ENCODE results near the gene HECA.

The HECA gene

DNA sequence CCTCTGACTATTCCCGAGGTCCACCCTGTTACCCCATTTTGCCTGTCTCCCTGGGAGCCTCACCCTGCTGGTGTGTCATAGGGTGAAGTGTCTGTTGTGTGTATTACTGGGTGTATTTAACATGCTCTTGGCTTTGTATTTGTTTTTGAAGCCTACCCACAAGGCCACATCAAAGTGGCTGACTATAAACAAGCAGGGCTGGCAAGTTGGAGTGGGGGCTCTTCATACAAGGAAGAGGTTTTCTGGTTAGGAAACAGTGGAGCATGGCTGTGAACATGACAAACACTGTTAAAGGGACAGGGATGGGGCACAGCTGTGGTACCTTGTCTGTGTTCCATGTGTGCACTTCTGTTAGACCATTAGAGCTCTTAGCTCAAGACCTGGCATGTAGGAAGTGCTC is 26.3 kb downstream of the HECA start:
- DNase-seq (ENCODE audit: low read depth): peak; percentile 35

- peak; percentile 41 for DNase-seq (ENCODE audit: low read depth)
Observed at GRCh38 chr6:139161817-139162284, 27.0 kb downstream of the HECA start.

DNA sequence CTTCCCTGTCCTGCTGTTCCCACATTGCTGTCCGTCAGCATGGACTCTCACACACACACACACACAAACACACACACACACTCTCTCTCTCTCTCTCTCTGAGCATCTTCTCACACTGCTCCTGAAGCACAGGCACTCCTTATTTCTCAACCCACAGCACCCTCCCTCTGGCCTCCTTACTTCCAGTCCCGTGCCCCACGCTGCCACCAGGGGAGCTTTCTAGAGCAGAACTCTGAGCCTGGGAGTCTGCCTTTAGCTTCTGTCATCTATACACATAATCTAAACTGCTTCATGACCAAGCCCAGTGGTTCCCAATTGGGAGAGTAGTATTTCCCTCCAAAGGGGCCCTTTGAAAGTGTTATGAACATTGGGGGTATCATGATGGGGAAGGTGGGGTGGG is 29.1 kb downstream of the HECA start:
- no peak for DNase-seq (ENCODE audit: low read depth)

DNA sequence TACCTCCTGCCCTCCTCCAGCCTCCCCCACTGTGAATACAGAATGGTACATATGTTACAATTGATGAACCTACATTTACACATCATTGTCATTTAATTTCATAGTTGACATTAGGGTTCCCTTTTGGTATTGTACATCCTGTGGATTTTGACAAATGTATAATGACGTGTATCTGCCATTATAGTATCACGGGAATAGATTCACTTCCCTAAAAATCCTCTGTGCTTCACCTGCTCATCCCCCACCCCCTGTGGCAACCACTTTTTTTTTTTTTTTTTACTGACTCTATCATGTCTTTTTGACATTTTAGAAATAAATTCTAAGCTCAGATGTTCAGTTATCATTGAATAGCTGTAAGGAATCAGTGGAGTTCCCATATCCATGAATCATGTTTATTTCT is 30.4 kb downstream of the HECA start:
- no peak for DNase-seq (ENCODE audit: low read depth)

- no peak for DNase-seq (ENCODE audit: low read depth)
Observed at GRCh38 chr6:139166238-139166955, 31.5 kb downstream of the HECA start.

- DNase-seq (ENCODE audit: low read depth): no peak
Observed at GRCh38 chr6:139166956-139167313, 32.1 kb downstream of the HECA start.

DNA sequence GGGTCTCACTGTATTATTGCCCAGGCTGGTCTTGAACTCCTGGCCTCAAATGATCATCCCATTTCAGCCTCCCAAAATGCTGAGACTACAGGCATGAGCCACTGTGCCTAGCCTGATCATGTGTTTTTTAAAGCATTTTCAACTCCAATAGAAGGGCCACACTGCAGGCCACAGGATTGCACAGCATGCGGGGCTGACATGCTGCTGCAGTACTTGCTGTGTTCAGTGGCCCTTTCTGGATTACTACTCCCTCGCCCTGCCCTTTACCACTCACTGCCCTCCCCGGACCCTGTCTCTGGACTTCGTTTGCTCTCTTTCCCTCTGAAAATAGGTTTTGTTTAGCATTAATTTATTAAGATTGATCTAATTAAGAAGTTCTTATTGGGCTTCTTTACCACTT is 37.3 kb downstream of the HECA start:
- no peak for DNase-seq (ENCODE audit: low read depth)

DNA sequence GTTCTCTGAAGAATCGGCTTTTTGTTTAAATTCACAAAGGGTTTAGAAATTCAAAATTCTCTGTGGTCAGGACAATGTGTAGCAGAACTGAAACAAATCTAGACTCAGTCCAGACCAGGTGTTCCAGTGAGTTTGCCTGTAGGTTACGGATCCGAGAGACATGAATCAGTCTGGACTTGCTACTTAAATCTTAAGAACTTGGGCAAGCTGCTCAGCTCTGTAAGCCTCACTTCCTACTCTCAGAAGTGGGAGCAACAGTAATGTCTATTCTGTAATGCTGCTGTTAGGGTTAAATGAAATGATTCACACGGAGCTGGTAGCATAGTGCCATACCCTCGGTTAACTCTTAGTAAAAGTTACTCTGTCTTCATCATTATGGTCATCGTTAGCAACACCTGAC is 37.7 kb downstream of the HECA start:
- no peak for DNase-seq (ENCODE audit: low read depth)

- DNase-seq (ENCODE audit: low read depth): peak; percentile 51
Observed at GRCh38 chr6:139173172-139173571, 38.3 kb downstream of the HECA start.

DNA sequence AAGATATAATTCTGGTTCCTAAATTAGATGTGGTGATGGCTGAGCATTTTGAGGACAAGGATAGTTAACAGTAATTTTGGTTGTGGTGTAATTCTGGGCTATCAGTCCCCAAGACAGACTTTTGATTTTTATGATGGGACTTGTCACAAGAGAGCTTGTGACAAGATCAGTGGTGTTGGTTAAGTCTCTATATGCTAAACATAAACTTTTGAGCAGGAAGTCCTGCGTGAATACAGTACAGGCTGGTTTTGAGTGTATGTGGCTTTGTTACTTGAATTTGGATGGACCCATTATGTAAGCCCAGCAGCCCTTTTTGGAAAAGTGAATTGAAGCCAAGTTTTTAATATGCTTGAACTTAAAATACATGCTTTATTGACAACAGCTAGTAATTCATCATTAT is 38.9 kb downstream of the HECA start:
- no peak for DNase-seq (ENCODE audit: low read depth)

DNA sequence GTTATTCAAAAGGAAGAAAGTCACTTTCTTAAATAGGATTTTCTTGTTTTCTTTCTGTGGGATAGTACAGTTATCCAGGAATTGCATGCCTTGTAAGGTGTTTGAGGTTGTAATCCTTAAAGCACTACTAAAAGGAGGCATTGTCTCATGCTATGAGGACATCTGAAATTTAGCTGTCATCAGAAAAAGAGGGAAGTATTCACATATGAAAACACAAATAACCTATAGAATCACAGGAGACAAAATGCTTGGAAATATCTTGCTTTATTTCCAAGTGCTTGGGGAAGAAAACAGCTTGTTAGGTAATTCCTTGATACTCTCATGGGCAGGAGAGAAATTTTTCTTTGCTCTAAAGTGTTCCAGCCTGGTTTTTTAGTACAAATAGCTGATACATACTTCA is 40.1 kb downstream of the HECA start:
- no peak for DNase-seq (ENCODE audit: low read depth)

DNA sequence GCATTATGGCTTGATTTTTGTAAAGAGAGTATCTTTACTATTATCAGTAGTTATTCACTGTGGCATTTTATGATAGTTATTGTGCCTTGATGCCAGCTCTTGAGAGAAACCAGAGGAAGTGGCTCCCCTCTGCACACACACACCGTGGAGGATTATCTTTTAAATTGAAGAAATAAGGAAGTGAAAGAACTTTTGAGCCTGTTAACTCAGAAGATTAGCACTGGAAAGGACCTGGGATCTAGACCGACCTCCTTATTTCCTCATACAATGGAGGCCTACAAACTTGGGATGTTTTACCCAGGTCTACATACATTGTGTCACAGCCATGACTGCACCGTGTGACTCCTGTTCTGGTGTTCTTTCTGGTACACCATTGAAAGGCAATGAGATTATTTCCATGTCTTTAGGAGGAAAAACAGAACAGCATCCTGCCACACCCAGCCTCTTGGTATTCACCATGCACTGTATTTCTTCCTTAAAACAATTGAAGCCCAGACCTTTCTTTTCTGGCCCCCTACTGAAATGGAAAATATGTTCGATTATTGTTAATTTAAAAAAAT is 40.6 kb downstream of the HECA start:
- DNase-seq (ENCODE audit: low read depth): no peak

- no peak for DNase-seq (ENCODE audit: low read depth)
Observed at GRCh38 chr6:139181236-139181635, 46.4 kb downstream of the HECA start.

GRCh38 chr6:139184047-139184446 is 49.2 kb downstream of the HECA start:
- no peak for DNase-seq (ENCODE audit: low read depth)

DNA sequence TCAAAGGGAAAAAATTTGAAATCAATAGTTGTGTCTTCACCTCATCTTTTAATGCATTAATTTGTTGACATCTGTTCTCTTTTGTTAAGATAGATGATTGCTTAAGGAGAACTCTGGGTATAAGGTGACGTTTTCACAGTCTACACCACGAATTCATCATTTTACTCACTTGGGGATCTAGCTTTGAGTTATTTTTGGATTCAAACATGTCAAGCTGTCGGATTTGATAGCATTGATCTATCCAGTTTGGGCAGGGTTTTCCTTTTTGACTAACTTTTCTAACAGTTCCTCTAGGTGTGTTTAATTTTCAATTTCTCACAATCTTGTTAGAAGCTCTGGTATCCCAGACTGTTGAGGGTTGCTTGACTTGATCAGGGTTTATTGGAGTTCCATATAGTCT is 49.6 kb downstream of the HECA start:
- DNase-seq (ENCODE audit: low read depth): no peak

DNA sequence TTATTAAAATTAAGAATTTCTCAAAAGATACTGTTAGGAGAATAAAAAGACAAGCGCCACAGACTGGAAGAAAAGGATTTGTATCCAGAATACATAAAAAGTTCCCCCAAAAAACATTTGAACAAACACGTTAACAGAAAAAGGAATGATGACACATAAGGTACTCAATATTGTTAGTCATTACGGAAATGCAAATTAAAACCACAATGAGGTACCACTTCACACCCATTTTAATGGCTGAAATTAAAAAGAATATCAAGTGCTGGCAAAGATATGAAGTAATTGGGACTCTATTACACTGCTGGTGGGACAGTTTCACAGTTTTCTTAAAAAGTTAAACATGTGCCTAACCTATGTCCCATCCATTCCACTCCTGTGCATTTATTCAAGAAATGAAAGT is 51.4 kb downstream of the HECA start:
- no peak for DNase-seq (ENCODE audit: low read depth)

- no peak for DNase-seq (ENCODE audit: low read depth)
Observed at GRCh38 chr6:139186692-139187091, 51.8 kb downstream of the HECA start.

- no peak for DNase-seq (ENCODE audit: low read depth)
Observed at GRCh38 chr6:139187489-139187888, 52.6 kb downstream of the HECA start.

- no peak for DNase-seq (ENCODE audit: low read depth)
Observed at GRCh38 chr6:139189665-139190064, 54.8 kb downstream of the HECA start.

- no peak for DNase-seq (ENCODE audit: low read depth)
Observed at GRCh38 chr6:139194740-139195139, 59.9 kb downstream of the HECA start.

DNA sequence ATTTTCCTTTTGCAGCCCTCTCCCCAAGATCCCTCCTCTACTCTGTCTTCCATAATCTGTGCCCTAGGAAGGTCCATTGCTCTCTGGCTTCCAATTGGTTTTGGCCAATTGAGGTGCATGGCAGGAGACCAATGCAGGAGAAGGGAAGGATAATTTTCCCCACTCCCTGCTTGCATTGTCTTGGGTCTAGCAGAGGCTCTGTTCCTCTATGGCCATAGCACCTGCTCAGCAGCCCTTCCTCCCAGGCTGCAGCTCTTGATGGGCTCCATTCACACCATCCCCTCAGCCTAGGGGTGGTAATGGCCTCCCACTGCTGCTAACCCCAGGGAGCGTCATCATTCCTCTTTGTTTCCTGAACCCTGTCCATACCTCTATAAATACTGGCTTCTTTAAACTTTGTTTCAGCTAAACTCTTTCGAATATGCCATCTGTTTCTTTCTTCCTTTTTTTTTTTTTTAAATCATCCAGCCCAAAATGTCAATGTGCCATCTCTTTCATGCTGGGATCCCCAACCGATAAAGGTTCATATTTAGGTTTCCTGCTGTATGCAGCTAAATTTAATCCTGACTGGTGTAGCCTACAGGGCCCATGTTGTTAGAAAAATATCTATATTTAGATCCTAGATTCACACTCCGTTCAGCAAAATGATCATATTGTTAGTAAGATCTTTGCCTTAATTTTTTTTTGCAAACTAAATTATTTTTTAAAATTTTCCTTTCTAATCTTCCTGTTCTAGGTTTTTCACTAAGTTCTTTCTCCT is 63.8 kb downstream of the HECA start:
- DNase-seq (ENCODE audit: low read depth): no peak

GRCh38 chr6:139201378-139201777 is 66.5 kb downstream of the HECA start:
- no peak for DNase-seq (ENCODE audit: low read depth)

- no peak for DNase-seq (ENCODE audit: low read depth)
Observed at GRCh38 chr6:139204978-139205377, 70.1 kb downstream of the HECA start.
